SU-DHL-6 (cell line): ENCODE results near the gene FBXO42.
A peak's percentile ranks its signal among the peaks of the same experiment; 100 is the strongest.
"Not testable (repeated sequence)": the region's sequence is repeated elsewhere in the genome, so short reads cannot be mapped to it uniquely, and the experiment has no call there.

Experiments used
- H2AFZ ChIP-seq: fragments of 200-600 bp; sonication (generic); 2 replicates; pipeline ENCODE4 v1.6.1; 2014; ENCODE audit warnings: low read depth, mild to moderate bottlenecking, moderate library complexity, mixed read lengths, antibody characterized with exemption, low read length; ENCODE audit not compliant: severe bottlenecking
- H3F3A ChIP-seq: fragments of 200-600 bp; shearing (Covaris generic); 2 replicates; pipeline ENCODE4 v1.6.0; 2016; ENCODE audit warnings: antibody characterized with exemption, mild to moderate bottlenecking; ENCODE audit not compliant: insufficient read depth
- H3K27ac ChIP-seq: fragments of 200-600 bp; sonication (generic); 2 replicates; pipeline ENCODE4 v1.5.1; 2016; ENCODE audit warnings: low read depth, mild to moderate bottlenecking, low read length, moderate library complexity, mixed read lengths
- H3K27me3 ChIP-seq: fragments of 200-600 bp; sonication (generic), shearing (Covaris generic); 2 replicates; pipeline ENCODE4 v1.6.0; 2014; ENCODE audit warnings: mild to moderate bottlenecking, low read length
- H3K36me3 ChIP-seq: fragments of 200-600 bp; sonication (generic); 2 replicates; pipeline ENCODE4 v1.6.1; 2014; ENCODE audit warnings: mild to moderate bottlenecking, low read length, mixed read lengths
- H3K4me2 ChIP-seq: fragments of 300-600, 200-600 bp; shearing (Covaris generic), sonication (generic); 2 replicates; pipeline ENCODE4 v1.6.0; 2014; ENCODE audit warnings: low read length, low read depth, mild to moderate bottlenecking; ENCODE audit not compliant: poor library complexity, severe bottlenecking
- H3K4me3 ChIP-seq: fragments of 200-600 bp; sonication (generic); 2 replicates; pipeline ENCODE4 v1.5.1; 2014; ENCODE audit warnings: antibody characterized with exemption, low read length, mild to moderate bottlenecking, mixed read lengths; ENCODE audit not compliant: insufficient read depth, poor library complexity, severe bottlenecking
- H3K79me2 ChIP-seq: fragments of 200-600 bp; sonication (generic); 2 replicates; pipeline ENCODE4 v1.6.1; 2014; ENCODE audit warnings: mild to moderate bottlenecking, low read length, moderate library complexity; ENCODE audit not compliant: insufficient read depth
- H3K9ac ChIP-seq: fragments of 200-600 bp; sonication (generic); 2 replicates; pipeline ENCODE4 v1.7.0; 2014; ENCODE audit warnings: mild to moderate bottlenecking, low read length
- H3K9me2 ChIP-seq: fragments of 200-600 bp; sonication (generic); replicated peaks from 2 replicates; pipeline ENCODE4 v1.6.1; 2014; ENCODE audit warnings: low read length; ENCODE audit not compliant: insufficient read depth
- H3K9me3 ChIP-seq: fragments of 200-600 bp; sonication (generic); 2 replicates; pipeline ENCODE4 v1.6.1; 2014; ENCODE audit warnings: low read length, mixed read lengths; ENCODE audit not compliant: insufficient read depth
- H4K20me1 ChIP-seq: fragments of 200-600 bp; sonication (generic); 2 replicates; pipeline ENCODE4 v1.6.1; 2014; ENCODE audit warnings: low read depth, mild to moderate bottlenecking, antibody characterized with exemption, low read length, moderate library complexity, mixed read lengths
- CTCF ChIP-seq: fragments of 200-600 bp; sonication (generic); IDR thresholded peaks from one replicate; pipeline ENCODE4 v1.5.1; 2017; ENCODE audit warnings: antibody characterized with exemption, mild to moderate bottlenecking, low read length, moderate library complexity; ENCODE audit not compliant: insufficient read depth, poor library complexity, severe bottlenecking
- EZH2phosphoT487 ChIP-seq: fragments of 200-600 bp; sonication (generic), shearing (Covaris generic); conservative IDR thresholded peaks from 2 replicates; pipeline ENCODE4 v1.6.1; 2018; ENCODE audit warnings: mild to moderate bottlenecking, antibody characterized with exemption, low read length, moderate library complexity, mixed read lengths

FBXO42 gene

DNA sequence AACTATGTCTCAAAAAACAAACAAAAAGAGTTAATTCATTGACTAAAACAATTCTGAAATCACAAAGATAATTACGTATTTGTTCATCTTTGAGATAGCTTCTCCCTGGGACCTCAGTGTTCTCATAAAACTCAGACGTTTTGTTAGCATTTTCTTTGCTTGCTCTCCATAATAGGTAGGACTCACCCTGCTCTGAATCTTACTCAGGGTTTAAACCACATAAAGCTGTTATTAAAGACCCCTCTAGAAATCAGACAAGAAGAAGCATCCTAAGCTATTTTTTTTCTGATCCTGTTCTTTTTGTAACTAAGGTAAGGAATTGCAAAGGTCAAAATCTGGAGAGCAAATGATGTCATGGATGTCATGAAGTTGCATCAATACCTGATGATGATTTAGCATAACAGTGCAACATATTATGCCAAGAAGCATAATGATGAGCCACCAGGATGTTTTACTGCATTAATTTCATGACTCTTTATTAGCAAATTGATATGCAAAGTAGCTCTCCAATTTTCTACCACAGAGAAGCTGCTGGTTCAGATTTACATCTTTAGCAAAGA lies 2.4 kb downstream of the FBXO42 start:
- Histone ChIP-seq H3K4me3 (no peak overlapping the region), H3K79me2 (peaks cover 54% of the 10 kb centered on the region), H3K9me2 (no peaks in the 10 kb centered on the region), H3F3A (no peaks in the 10 kb centered on the region; the same call in 1 of the 2 replicates), H2AFZ (no peak overlapping the region), H3K9me3 (no peaks in the 10 kb centered on the region), H3K27ac (no peak overlapping the region), H3K27me3 (no peaks in the 10 kb centered on the region), H3K4me2 (peak overlapping the region; percentile 81), H3K9ac (no peak overlapping the region), H3K36me3 (no peaks in the 10 kb centered on the region), H4K20me1 (no peaks in the 10 kb centered on the region)
- TF ChIP-seq CTCF: no peak
- TF ChIP-seq EZH2phosphoT487: no peak

DNA sequence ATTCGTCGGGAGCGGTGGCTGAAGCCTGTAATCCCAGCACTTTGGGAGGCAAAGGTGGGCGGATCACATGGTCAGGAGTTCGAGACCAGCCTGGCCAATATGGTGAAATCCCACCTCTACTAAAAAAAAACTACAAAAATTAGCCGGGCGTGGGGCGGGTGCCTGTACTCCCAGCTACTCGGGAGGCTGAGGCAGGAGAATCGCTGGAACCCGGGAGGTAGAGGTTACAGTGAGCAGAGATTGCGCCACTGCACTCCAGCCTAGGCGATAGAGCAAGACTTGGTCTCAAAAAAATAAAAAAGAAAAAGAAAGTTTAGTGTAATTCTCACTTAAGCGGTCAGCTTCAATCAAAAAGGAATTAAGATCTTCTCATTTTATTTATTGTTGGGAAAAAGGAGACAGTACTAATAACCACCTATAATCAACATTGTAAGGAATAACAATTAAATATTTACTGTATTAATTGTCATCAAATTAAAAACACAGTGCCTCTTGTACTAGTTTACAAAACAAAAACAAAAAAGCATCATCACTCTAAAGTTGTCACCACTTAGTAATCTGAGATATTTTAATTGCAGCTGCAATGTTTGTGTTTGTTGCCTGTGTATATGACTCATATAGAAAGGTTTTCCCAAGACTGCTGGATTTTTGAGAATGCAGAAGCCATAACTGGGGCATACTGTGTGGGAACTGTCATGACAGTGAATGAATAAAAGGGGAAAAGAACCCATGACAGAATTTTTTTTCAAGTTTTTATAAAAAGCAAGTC lies 3.7 kb downstream of the FBXO42 start:
- Histone ChIP-seq H3K4me2 (no peak overlapping the region), H3K79me2 (peaks cover 54% of the 10 kb centered on the region), H3K9me3 (no peaks in the 10 kb centered on the region), H3K9ac (no peak overlapping the region), H3K9me2 (no peaks in the 10 kb centered on the region), H4K20me1 (no peaks in the 10 kb centered on the region), H3K4me3 (no peak overlapping the region), H3K36me3 (no peaks in the 10 kb centered on the region), H3K27me3 (no peaks in the 10 kb centered on the region), H2AFZ (no peak overlapping the region), H3F3A (no peaks in the 10 kb centered on the region; the same call in 1 of the 2 replicates), H3K27ac (no peak overlapping the region)
- TF ChIP-seq EZH2phosphoT487 (no peak), CTCF (no peak)

- not testable (repeated sequence) for H3K4me2 ChIP-seq, H3K27me3 ChIP-seq, H2AFZ ChIP-seq, H3K9me3 ChIP-seq, H3F3A ChIP-seq, H3K9me2 ChIP-seq, H3K27ac ChIP-seq, H4K20me1 ChIP-seq, H3K36me3 ChIP-seq, H3K9ac ChIP-seq, H3K4me3 ChIP-seq
- H3K79me2 ChIP-seq: peaks cover 16% of the 10 kb centered on the region; the same call in 1 of the 2 replicates
These were observed 9.0 kb downstream of the FBXO42 start for GRCh38 chr1:16343276-16343675.
